HT1080 (cell line): ENCODE results near the gene KCNK17. TPM values are rescaled to one million over a fixed set of nuclear protein-coding genes. Genes with fewer than 3 reads are reported as not detected.

ENCODE experiments used
- DNase-seq: peaks from one replicate; pipeline ENCODE4 v3.0.0-alpha.2; 2015; ENCODE audit warnings: low read depth
- polyA plus RNA-seq, 2 experiments: library from polyadenylated mRNA; depleted of rRNA; stranded (reverse); fragments of >200 nt; gene quantifications; 2 replicates each; pipeline ENCODE4 v1.2.3, GENCODE V29; 2015
- total RNA-seq: library from RNA; depleted of rRNA; stranded (reverse); fragments of >200 nt; shearing (Covaris generic); gene quantifications from 2 replicates; pipeline ENCODE4 v1.2.3, GENCODE V29; 2014; rRNA removed

The KCNK17 gene
- not detected in 2 replicates for total RNA-seq
- polyA plus RNA-seq (2015; cell fraction: cytosol; rRNA removed): not detected in 2 replicates
- polyA plus RNA-seq (2015; cell fraction: nucleus; rRNA removed): not detected in 2 replicates

- no peak for DNase-seq
Measured at GRCh38 chr6:39314273-39314795, at the start of gene KCNK17. TSS of gene KCNK17 (minus strand) at chr6:39314419. CDS start at chr6:39314320, 99 bp downstream.

DNA sequence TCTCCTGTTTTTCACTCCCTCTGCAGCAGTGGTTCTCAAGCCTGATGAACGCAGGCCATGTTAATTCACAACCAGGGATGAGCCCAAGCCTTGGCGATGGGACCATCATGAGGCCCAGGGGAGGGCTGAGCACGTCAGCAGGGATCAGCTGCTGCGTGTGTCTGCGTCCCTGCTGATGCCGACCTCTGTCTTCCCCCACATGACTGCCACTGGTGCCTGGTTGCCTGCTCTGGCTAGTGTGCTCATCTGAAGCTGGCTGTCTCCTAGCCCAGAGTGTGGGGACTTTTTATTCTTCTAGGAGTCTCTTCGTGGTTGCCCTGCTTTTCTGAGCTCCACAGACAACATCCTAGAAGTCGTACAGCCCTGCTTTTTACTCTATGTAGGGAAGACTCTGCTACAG lies 49.1 kb upstream of the KCNK17 start:
- no peak for DNase-seq

DNA sequence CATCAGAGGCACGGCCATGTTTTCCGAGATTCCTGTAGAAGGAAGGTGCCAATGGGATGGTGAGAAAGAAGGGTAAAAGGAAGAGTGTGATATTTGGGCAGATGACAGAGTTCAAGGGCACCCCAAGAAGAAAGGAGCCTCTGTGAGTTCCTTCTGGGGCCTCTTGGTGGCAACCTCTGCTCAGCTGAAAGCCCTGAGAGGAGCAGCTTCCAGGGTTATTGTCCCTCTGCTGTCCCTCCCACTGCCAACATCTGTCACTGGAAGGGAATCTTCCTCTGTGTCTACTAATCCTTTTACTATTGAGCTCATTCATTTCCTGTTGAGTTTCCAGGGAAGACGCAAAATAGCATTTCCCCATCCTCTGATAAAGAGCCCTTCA lies 48.3 kb upstream of the KCNK17 start:
- DNase-seq: peak; percentile 35

DNA sequence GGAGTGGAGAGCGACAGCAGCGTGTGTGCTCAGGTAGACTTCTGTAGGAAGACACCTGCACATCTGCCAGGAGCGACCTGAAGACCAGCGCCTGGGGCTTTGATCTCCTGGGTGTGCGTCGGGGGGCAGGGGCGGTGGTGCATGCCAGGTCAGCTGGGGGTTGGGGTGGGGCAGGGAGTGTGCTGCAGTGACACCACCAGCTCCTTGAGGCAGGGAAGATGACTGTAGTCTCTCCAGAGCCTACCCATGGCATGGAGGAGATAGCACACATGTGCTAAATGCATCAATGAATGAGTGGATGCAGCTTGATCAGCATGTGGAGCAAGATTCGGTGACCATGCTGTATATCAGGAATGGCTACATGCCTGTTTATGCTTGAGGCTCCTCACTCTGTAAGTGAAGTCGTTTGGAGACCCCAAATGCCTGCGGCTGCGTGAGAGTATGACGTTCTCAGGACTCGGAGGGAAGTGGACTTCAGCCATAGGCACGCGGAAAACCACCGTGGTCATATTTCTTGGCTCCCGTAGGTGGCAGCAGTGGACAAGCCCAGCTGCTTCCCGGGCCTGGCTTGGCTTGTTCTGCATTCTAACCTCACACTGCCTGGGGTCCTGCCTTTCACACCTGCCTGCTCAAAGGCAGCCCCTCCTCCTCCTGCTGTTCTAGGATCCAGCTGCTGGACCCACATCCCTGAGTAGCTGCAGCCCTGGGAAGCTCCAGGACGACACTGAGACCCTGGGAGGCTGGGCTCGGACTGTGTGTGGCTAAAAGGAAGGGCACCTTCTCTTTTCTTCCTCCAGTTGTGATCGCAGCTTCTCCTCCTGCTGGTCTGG lies 47.7 kb upstream of the KCNK17 start:
- DNase-seq: peak; percentile 55

GRCh38 chr6:39360378-39360777 lies 46.2 kb upstream of the KCNK17 start:
- DNase-seq: no peak

DNA sequence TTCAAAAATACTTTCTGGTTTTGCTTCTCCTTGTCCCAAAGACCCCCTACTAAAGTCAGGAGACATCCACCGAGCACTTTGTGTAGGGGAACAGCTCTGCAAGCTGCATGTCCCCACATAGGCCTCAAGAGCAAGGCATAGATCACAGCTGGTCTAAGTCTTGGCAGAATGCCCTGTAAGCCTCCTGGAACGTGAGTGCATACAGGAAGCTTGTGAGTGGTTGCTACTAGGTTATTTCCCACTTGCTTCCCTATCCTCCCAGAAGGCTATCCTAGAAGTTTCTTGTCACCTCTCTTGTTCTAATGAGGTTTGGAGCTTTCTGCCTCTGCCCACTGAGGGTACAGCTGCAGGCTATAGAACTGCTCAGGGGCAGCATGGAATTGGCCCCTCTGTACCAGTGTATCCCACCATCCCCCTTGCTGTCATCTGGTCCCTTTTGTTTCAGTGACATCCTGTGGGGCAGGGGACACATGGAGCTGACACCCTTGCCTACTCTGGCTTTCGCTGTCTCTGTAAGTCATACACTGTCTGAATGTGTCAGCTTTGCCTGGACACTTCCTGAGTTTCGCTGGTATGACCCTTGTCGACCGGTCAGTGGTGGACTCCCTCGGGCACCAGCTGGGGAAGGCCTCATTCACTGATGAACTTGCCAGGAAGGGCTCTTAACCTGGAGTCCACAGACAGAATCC lies 43.9 kb upstream of the KCNK17 start:
- peak; percentile 49 for DNase-seq

GRCh38 chr6:39353698-39354315 lies 39.6 kb upstream of the KCNK17 start:
- no peak for DNase-seq

- no peak for DNase-seq
Measured at GRCh38 chr6:39350723-39351505, 36.7 kb upstream of the KCNK17 start.

- DNase-seq: no peak
Measured at GRCh38 chr6:39348740-39349139, 34.5 kb upstream of the KCNK17 start.

DNA sequence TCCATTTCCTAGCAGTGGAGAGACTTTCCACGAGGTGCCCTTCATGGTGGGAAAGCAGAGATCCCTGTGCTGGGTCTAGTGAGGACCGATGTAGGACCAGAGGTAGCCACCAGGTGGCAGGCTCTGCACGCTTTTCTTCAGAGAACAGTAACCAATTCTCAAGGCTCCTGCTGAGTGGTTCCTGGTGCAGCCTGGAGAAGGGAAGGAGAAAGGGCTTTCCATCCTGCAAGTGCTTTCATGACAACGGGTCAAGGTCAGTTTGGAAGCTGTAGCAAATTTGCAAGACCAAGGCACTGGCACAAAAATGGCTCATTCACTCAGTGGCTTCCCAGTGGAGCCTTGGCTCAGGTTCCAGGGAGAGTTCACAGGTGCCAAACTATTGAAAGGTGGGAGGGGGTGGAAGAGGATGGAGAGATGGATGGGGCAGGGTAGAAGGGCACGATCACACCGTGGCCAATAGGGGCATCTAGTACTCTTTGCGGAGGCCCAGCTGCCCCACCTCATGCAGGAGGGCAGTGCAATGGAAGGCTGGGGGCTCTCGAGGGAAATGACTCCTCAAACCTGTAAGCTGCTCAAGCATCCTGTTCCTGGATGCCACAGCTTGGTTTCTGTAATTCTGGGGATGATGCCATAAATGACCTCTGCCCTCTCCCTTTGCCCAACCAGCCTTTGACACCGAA lies 33.8 kb upstream of the KCNK17 start:
- DNase-seq: peak; percentile 48

DNA sequence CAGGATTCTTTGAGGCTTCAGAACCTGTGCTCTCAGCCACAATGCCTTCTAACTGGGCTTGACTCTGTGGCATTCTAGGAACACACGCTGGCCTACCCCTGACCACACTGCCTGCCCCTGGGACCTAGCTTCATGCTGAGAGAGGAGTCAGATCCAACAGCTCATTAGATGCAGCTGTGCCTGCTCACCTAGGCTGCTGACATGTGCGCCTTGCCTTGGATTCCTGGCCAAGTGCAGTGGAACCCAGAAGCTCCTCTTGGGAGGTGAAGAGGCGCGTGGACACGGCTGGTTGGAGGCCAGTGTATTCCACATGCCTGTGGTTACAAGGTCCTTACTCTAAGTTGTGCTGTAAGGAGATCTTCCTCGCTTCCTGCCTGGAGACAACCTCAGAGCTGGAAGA lies 33.0 kb upstream of the KCNK17 start:
- DNase-seq: no peak

DNA sequence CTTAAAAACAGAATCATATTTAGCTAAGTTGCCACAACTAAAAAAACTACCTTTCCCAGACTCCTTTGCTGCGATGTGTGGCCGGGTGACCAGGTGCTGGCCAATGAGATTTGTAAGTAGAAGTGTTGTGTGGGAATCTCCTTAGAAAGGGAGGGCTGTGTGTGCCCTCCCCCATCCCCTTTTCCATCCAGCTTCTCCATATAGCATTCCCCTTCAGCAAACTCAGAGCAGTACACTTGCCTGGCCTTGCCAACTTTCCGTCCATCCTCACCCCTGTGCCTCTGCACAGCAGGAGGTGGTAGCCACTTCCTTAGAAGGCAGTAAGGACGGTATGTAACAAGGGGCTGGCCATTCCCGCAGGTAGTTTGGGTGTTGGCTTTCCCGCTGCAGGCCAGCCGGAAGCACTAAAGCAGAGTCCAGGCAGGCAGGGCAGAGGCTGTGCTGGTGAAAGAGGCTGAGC lies 30.6 kb upstream of the KCNK17 start:
- DNase-seq: no peak

GRCh38 chr6:39343396-39343870 lies 29.2 kb upstream of the KCNK17 start:
- no peak for DNase-seq

- no peak for DNase-seq
Measured at GRCh38 chr6:39342692-39343395, 28.6 kb upstream of the KCNK17 start.

DNA sequence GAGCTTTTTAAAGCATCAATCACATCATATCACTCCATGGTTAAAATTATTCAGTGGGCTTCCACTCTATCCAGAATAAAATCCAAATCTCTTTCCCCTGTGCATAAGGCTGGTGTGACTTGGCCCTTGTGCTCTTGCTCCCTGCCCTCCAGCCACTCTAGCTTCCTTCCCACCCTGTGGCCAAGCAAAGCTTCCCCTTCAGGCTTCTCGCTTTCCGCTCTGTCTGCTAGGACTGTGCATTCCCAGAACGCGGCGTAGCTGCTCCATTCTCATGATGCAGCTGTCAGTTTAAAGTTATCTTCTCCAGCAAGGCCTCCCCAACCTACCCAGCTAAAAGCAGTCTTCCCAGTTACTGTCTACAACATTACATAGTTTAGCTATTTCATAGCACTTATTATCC lies 27.7 kb upstream of the KCNK17 start:
- no peak for DNase-seq

DNA sequence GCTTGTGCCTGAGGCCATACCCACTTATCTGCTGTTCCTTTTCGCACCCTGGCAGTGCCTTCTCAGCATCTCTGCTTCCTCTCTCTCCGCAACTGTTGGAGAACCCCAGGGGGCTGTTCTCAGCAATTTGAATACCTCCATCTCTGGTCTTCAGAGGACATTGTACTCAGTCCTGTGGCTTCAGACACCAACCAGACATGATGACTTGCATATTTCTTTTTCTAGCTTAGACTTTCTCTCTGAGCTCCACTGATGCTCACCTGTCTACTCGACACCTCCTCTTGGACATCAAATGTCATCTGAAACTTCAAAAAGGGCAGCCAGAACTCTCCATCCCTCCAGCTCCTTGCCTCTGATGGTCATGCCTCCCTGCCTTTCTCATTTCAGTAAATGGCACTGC lies 27.1 kb upstream of the KCNK17 start:
- DNase-seq: no peak

- no peak for DNase-seq
Measured at GRCh38 chr6:39339868-39340550, 25.8 kb upstream of the KCNK17 start.

DNA sequence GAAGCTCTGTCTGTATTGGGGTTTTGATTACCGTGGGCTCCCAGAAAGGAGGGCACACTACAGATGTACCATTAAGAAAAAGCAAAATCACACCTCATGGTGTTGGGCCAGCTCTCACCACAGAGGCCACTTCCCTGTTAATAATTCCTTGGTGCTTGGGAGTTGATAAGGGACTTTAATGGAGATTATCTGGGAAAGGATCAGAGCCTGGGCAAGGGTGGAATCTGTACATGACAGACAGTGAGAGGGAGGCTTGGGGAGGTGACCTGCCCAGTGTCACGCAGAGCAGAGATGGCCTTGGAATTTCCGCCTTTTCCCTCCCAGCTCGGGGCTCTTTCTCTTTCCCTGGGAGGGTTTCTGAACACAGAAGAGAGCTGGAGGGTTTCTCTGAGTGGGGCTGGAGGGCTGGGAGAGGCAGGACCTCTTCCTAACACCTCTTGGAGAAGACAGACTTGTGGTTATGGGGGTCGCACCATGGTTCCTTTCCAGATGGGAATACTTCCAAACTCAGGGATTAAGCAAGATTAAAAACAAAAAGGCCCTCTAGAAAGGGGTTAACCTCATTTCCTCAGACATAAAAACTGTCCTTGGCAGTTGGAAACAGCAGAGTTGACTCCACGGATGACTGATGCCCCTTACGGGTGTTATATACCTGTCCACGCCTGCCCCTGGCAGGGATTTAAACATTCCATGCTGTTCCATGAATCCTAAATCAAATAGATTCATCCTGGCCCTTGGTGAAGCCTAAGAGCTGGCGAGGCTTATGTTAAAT lies 25.1 kb upstream of the KCNK17 start:
- DNase-seq: no peak
